HG03135 (cell line): Measurements from ENCODE around the gene PPA2.

ENCODE experiments used
- ATAC-seq: cut with Tn5 transposase; IDR thresholded peaks from one replicate; pipeline ENCODE4 v1.9.1; 2021; ENCODE audit warnings: mild to moderate bottlenecking, moderate library complexity; ENCODE audit not compliant: unreplicated experiment

PPA2 gene

GRCh38 chr4:105329081-105329480 lies 144.8 kb downstream of the PPA2 start:
- no peak for ATAC-seq

DNA sequence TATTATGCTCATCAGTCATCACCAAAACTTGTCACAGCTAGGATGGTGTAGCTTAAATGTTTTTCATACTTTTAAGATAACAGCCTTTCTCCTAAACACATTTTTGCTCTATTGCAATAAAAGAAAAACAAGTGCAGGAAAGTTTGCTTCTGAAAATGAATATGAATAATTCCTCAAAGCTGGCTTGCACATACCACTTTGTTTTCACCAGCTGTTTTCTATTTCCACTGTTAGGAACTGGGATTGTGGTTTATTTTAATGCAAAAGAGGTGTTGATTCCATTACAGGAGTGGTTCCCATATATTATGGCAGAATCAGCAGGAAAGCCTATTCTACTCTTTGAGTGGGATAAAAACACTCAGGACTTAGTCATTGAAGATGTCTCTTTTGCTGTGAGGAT lies 145.9 kb downstream of the PPA2 start:
- ATAC-seq: no peak

GRCh38 chr4:105327222-105327621 lies 146.6 kb downstream of the PPA2 start:
- no peak for ATAC-seq
